HepG2 (cell line): Measurements from ENCODE around the gene INHBC.

Source experiments
- ATF1 ChIP-seq: IDR thresholded peaks from 2 replicates; pipeline ENCODE4 v1.6.1; 2016; ENCODE audit warnings: mild to moderate bottlenecking, control low read depth
- CREB1 ChIP-seq, 2 experiments: fragments of 450-650 bp in 1 of 2; IDR thresholded peaks; 2 replicates each; pipeline ENCODE4 v1.6.1; 2016 to 2017; ENCODE audit warnings: control low read depth in 1 of 2, mild to moderate bottlenecking in 1 of 2, missing compliant biosample characterization in 1 of 2, missing genetic modification characterization in 1 of 2
- CTCF ChIP-seq: sonication (generic); formaldehyde crosslinking; IDR thresholded peaks from 2 replicates; pipeline ENCODE4 v1.5.0; 2020; ENCODE audit warnings: mild to moderate bottlenecking, missing genetic modification reagents, moderate library complexity
- FOXJ3 ChIP-seq: sonication (generic); formaldehyde crosslinking; IDR thresholded peaks from 2 replicates; pipeline ENCODE4 v1.4.0; 2020; ENCODE audit warnings: missing genetic modification reagents, mild to moderate bottlenecking, borderline replicate concordance
- MAX ChIP-seq: IDR thresholded peaks from 2 replicates; pipeline ENCODE4 v1.6.1; 2012; ENCODE audit warnings: inconsistent platforms
- NFE2L1 ChIP-seq: sonication (generic); formaldehyde crosslinking; IDR thresholded peaks from 2 replicates; pipeline ENCODE4 v1.4.0; 2020; ENCODE audit warnings: missing genetic modification reagents, mild to moderate bottlenecking, borderline replicate concordance
- PHF20 ChIP-seq: sonication (generic); formaldehyde crosslinking; IDR thresholded peaks from 2 replicates; pipeline ENCODE4 v1.5.0; 2020; ENCODE audit warnings: mild to moderate bottlenecking, missing genetic modification reagents
- POLR2A ChIP-seq, 2 experiments: IDR thresholded peaks; 2 replicates each; pipeline ENCODE4 v1.6.1; 2011; ENCODE audit warnings: low read depth in 2 of 2, low read length in 2 of 2, mild to moderate bottlenecking in 1 of 2, moderate library complexity in 1 of 2; ENCODE audit not compliant: insufficient read depth in 1 of 2
- SNRNP70 ChIP-seq: fragments of 200-400 bp; formaldehyde crosslinking; IDR thresholded peaks from 2 replicates; pipeline ENCODE4 v1.6.1; 2017; ENCODE audit warnings: mild to moderate bottlenecking, low read depth, low read length, moderate library complexity
- TAF1 ChIP-seq: sonication (generic); formaldehyde crosslinking; IDR thresholded peaks from 2 replicates; pipeline ENCODE4 v1.4.0; 2020; ENCODE audit warnings: missing genetic modification reagents
- TARDBP ChIP-seq: sonication (generic); formaldehyde crosslinking; IDR thresholded peaks from 2 replicates; pipeline ENCODE4 v1.8.0; 2022; ENCODE audit warnings: mild to moderate bottlenecking, missing genetic modification reagents
- ZNF18 ChIP-seq: sonication (generic); formaldehyde crosslinking; IDR thresholded peaks from 2 replicates; pipeline ENCODE4 v1.8.0; 2022; ENCODE audit warnings: mild to moderate bottlenecking, missing genetic modification reagents; ENCODE audit not compliant: insufficient replicate concordance
- ZNF343 ChIP-seq: sonication (generic); formaldehyde crosslinking; IDR thresholded peaks from 2 replicates; pipeline ENCODE4 v1.4.0; 2020; ENCODE audit warnings: mild to moderate bottlenecking, missing genetic modification reagents
- ZNF576 ChIP-seq: sonication (generic); formaldehyde crosslinking; IDR thresholded peaks from 2 replicates; pipeline ENCODE4 v1.4.0; 2020; ENCODE audit warnings: mild to moderate bottlenecking, missing genetic modification reagents

GRCh38 chr12:57415088-57415487 lies 19.5 kb upstream of the INHBC start:
- TF ChIP-seq FOXJ3 (CRISPR knock-in tag): no peak
- TF ChIP-seq POLR2A (IDR thresholded peaks at IDR 0.05; ENCODE audit: insufficient read depth in 1 of 2, low read depth in 2 of 2, low read length in 2 of 2): no peak
- TF ChIP-seq CREB1 (IDR thresholded peaks at IDR 0.05): no peak
- TF ChIP-seq CREB1 (CRISPR knock-in tag; IDR thresholded peaks at IDR 0.05): no peak
- no peak for TF ChIP-seq TAF1 (CRISPR knock-in tag)
- no peak for TF ChIP-seq ATF1 (CRISPR knock-in tag)
- no peak for TF ChIP-seq TARDBP (CRISPR knock-in tag)
- no peak for TF ChIP-seq SNRNP70
- no peak for TF ChIP-seq NFE2L1 (CRISPR knock-in tag)
- no peak for TF ChIP-seq MAX
- no peak for TF ChIP-seq ZNF576 (CRISPR knock-in tag)
- no peak for TF ChIP-seq CTCF (CRISPR knock-in tag)
- TF ChIP-seq ZNF343 (CRISPR knock-in tag): no peak
- no peak for TF ChIP-seq ZNF18 (CRISPR knock-in tag)
- TF ChIP-seq PHF20: no peak
